Nephron progenitor cell (in vitro differentiated cells): ENCODE data around the gene MYO18A.

Experiments
- DNase-seq: peaks from one replicate; pipeline ENCODE4 v3.0.0; 2021
- H3K27ac Mint-ChIP-seq: 2 replicates; pipeline ENCODE4 v1.8.0; 2021; ENCODE audit warnings: mild to moderate bottlenecking, moderate library complexity, mixed read lengths
- H3K27me3 Mint-ChIP-seq: 2 replicates; pipeline ENCODE4 v1.8.0; 2021; ENCODE audit warnings: mild to moderate bottlenecking, low read depth, mixed read lengths; ENCODE audit not compliant: poor library complexity
- H3K36me3 Mint-ChIP-seq: 2 replicates; pipeline ENCODE4 v1.8.0; 2021; ENCODE audit warnings: low read depth, mixed read lengths
- H3K4me1 Mint-ChIP-seq: 2 replicates; pipeline ENCODE4 v1.8.0; 2021; ENCODE audit warnings: mixed read lengths
- H3K4me3 Mint-ChIP-seq: 2 replicates; pipeline ENCODE4 v1.8.0; 2021; ENCODE audit warnings: mild to moderate bottlenecking, moderate library complexity, mixed read lengths
- H3K9me3 Mint-ChIP-seq: 2 replicates; pipeline ENCODE4 v1.8.0; 2021; ENCODE audit warnings: mild to moderate bottlenecking, moderate library complexity, mixed read lengths
- TF ChIP-seq, protein P1 (sequence below): fragments of 200-600 bp; sonication (generic); IDR thresholded peaks from 2 replicates; pipeline ENCODE4 v1.5.0; 2021; ENCODE audit warnings: antibody characterized with exemption

Gene MYO18A

DNA sequence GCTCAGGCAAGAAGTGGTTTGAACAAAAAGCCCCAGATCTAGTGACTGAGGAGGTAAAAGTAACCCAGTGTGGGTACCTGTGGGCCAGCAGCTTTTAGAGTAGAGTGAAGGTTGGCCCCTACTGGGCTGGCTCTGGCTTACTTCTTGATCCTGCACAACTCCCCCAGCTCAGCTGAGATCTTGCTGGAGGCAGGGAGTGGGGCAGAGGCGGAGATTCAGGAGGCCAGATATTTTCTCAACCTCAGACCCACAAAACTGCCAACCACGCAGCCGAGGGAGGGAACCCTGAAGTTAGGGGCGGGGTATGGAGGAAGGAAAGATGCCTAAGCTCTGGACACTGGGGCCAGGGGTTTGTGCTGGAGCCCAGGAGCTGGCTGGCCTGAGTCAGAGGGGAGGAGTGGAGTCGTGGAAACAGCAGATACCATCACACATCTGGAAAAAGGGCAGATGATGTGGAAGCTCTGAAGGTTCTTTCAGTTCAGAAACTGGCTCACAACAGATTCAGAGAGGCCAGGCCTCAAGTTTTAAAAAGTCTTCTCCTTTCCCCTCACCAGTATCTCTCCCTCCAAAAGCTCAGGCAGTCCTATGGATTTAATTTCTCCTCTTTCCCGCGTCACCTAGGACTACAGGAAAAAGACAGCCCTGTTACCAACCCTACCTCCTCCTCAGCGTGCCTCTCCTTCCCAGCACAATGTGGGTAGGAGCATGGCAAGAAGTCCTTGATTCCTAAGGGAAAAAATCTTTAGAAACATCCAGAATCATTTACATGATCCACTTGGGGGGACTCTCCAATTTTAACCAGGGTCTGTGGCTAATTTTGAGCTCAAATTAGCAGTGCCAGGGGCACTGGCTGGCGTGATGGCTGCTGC is 48.1 kb downstream of the MYO18A start:
- Mint-ChIP-seq H3K4me3 (no peak overlapping the region), H3K27me3 (peaks cover 3% of the 10 kb centered on the region), H3K27ac (no peak overlapping the region), H3K4me1 (peaks cover 54% of the 10 kb centered on the region), H3K9me3 (no peaks in the 10 kb centered on the region), H3K36me3 (no peaks in the 10 kb centered on the region)
- no peak for DNase-seq
- TF ChIP-seq, protein P1, sequence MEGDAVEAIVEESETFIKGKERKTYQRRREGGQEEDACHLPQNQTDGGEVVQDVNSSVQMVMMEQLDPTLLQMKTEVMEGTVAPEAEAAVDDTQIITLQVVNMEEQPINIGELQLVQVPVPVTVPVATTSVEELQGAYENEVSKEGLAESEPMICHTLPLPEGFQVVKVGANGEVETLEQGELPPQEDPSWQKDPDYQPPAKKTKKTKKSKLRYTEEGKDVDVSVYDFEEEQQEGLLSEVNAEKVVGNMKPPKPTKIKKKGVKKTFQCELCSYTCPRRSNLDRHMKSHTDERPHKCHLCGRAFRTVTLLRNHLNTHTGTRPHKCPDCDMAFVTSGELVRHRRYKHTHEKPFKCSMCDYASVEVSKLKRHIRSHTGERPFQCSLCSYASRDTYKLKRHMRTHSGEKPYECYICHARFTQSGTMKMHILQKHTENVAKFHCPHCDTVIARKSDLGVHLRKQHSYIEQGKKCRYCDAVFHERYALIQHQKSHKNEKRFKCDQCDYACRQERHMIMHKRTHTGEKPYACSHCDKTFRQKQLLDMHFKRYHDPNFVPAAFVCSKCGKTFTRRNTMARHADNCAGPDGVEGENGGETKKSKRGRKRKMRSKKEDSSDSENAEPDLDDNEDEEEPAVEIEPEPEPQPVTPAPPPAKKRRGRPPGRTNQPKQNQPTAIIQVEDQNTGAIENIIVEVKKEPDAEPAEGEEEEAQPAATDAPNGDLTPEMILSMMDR, result no peak

DNA sequence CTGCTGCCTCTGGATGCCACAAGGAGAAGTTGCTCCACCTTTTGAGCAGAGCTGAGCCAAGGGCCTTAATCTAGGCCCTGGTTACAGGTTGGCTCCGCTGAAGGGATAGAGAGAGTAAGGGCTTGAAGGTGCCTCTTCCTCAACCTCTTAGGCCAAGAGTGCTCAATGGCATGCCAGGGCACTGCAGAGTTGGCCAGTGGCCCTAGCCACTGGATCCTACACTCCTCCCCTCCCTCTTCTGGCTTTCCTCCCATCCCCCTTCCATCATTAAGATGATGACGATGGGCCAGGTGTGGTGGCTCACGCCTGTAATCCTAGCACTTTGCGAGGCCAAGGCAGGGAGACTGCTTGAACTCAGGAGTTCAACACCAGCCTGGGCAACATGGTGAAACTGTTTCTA is 50.5 kb downstream of the MYO18A start:
- H3K27me3 Mint-ChIP-seq, result no peaks in the 10 kb centered on the region
- H3K4me1 Mint-ChIP-seq, result peaks cover 55% of the 10 kb centered on the region
- H3K36me3 Mint-ChIP-seq, result no peaks in the 10 kb centered on the region
- H3K9me3 Mint-ChIP-seq, result no peaks in the 10 kb centered on the region
- H3K27ac Mint-ChIP-seq, result no peak overlapping the region
- no peak overlapping the region for H3K4me3 Mint-ChIP-seq
- DNase-seq, result no peak
- TF ChIP-seq, protein P1, result no peak

DNA sequence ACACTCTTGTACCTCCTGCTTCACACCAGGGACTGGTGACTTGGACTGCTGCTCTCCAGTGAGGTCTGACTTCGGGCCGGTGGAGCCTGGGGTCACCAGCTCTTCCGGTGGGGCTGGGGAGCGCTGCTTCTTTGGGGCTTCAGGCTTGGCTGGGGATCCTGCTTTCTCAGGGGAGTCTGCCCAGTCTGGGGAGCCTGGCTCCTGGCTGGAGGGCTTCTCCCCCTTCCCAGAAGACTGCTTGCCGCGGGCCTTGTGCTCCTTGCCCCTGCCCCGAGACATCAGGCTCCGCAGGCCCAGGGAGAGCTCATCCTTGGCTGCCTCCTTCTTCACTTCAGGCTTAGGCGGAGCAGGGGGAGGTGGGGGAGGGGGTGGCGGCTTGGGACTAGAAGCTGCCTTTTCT is 52.4 kb downstream of the MYO18A start:
- H3K27ac Mint-ChIP-seq, result no peak overlapping the region
- no peaks in the 10 kb centered on the region for H3K36me3 Mint-ChIP-seq
- H3K4me1 Mint-ChIP-seq, result peaks cover 50% of the 10 kb centered on the region
- no peaks in the 10 kb centered on the region for H3K27me3 Mint-ChIP-seq
- no peak overlapping the region for H3K4me3 Mint-ChIP-seq
- H3K9me3 Mint-ChIP-seq, result no peaks in the 10 kb centered on the region
- DNase-seq, result no peak
- TF ChIP-seq, protein P1, result no peak

DNA sequence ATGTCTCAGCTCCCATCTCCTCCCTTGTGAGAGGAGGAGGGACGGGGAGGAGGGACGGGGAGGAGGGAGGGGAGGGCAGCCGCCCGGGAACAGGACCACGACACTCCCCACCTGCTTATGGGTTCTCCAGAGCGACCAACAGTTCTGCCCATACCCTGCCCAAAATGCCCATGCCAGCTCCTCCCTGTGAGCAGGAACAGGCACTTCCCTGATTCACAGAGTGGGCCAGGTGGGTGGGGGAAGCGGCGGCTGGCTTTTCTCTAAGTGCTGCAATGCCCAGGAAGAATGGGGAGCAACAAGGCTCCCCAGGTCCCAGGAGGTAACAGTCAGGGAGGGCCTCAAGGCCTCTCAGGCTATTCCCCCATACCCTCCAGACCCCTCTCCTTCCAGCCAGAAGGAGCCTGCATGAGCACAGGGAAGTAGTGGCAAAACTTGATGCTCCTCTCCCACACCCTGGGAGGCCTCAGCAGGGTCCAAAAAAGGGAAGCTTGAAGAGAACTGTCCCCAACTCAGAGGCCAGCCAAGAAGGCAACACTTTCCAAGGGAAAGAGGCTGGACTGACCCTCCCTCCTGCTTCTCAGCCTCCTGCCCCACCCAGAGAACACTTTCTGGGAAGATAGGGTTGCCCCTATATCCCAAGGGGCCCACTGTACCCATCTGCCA is 53.8 kb downstream of the MYO18A start:
- TF ChIP-seq, protein P1, result no peak
- Mint-ChIP-seq H3K27ac (no peak overlapping the region), H3K4me3 (no peak overlapping the region), H3K27me3 (no peaks in the 10 kb centered on the region), H3K36me3 (no peaks in the 10 kb centered on the region), H3K4me1 (peaks cover 36% of the 10 kb centered on the region), H3K9me3 (no peaks in the 10 kb centered on the region)
- no peak for DNase-seq

DNA sequence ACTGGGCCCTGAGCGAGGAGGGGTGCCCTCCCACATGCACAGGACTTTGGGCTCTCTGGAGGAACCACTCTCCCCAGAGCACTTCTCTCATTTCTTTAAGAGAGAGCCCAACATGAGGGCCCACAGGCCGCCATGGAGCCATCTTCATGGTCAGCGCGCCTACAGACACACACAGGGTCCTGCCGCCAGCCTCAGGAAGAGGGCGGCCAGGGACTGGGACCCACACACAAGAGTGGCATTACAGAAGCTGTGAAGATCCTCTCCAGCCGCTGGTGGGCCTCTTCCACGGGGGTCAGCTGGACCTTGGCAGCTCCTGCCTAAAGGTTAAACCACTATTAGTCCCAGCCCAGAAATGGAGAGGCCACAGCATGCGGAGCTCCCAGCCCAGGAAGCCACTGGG is 54.5 kb downstream of the MYO18A start:
- Mint-ChIP-seq H3K36me3 (no peaks in the 10 kb centered on the region), H3K9me3 (no peaks in the 10 kb centered on the region), H3K27ac (no peak overlapping the region), H3K27me3 (no peaks in the 10 kb centered on the region), H3K4me1 (peaks cover 32% of the 10 kb centered on the region), H3K4me3 (no peak overlapping the region)
- DNase-seq, result no peak
- TF ChIP-seq, protein P1, result no peak

DNA sequence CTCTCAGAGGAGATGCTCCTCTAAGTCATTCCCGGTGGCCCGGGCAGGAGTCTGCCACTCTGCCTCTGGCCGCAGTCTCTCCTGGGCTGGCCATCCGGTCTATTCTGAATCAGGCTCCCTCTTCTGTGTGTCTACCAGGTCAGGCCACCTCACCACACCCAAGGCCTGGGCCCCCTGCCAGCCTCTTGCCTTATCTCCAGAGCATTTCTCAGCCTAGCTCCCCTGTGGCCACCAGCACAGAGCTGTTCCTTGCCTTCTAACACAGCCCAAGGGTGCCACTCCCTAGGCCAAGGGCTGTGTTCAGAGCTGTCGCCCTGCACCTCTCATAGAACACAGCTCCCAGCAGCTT is 55.3 kb downstream of the MYO18A start:
- TF ChIP-seq, protein P1, result no peak
- no peaks in the 10 kb centered on the region for H3K36me3 Mint-ChIP-seq
- no peak for DNase-seq
- H3K27ac Mint-ChIP-seq, result no peak overlapping the region
- H3K27me3 Mint-ChIP-seq, result no peaks in the 10 kb centered on the region
- H3K9me3 Mint-ChIP-seq, result no peaks in the 10 kb centered on the region
- no peak overlapping the region for H3K4me3 Mint-ChIP-seq
- H3K4me1 Mint-ChIP-seq, result peaks cover 31% of the 10 kb centered on the region
